Breast epithelium (tissue), 3 donors: ENCODE measurements around the gene HSD11B1.

ENCODE experiments used
- CTCF ChIP-seq, 3 donors: fragments of 450-650 bp; IDR thresholded peaks; one replicate each; pipeline ENCODE4 v1.5.1; 2016 to 2017; ENCODE audit warnings: antibody characterized with exemption in 3 of 3, mild to moderate bottlenecking in 3 of 3, moderate library complexity in 3 of 3
- POLR2A ChIP-seq: fragments of 450-650 bp; IDR thresholded peaks from one replicate; pipeline ENCODE4 v1.6.1; 2016; ENCODE audit warnings: antibody characterized with exemption, mild to moderate bottlenecking, moderate library complexity
- POLR2AphosphoS5 ChIP-seq, 3 donors: sonication (generic); formaldehyde crosslinking; IDR thresholded peaks; one replicate each; pipeline ENCODE4 v1.6.1; 2017; ENCODE audit warnings: antibody characterized with exemption in 3 of 3

GRCh38 chr1:209769971-209770370 is 65.3 kb downstream of the HSD11B1 start:
- TF ChIP-seq CTCF (IDR thresholded peaks at IDR 0.05): no peak
- no peak for TF ChIP-seq POLR2A
- no peak for TF ChIP-seq POLR2AphosphoS5 (IDR thresholded peaks at IDR 0.05)
